Common myeloid progenitor, CD34-positive (primary cell): ENCODE measurements around the gene VIL1.

Experiments used
- CTCF ChIA-PET: fragments of 350-600 bp; sonication (Branson Sonifier 250); formaldehyde crosslinking; loops from one replicate; lab custom pipeline; 2021; ENCODE audit warnings: antibody characterized with exemption; lab: Charles Lee
- POLR2A ChIA-PET: fragments of 350-600 bp; sonication (Branson Sonifier 250); formaldehyde crosslinking; loops from one replicate; lab custom pipeline; 2021; ENCODE audit warnings: antibody characterized with exemption; lab: Charles Lee
- DNase-seq, 3 donors: peaks; one replicate each; pipeline versions ENCODE4 v3.0.0 to v3.0.0-alpha.2; 2013
- H3K27ac ChIP-seq, 2 experiments: 1 replicate in 1 of 2; 2 replicates in 1 of 2; pipeline ENCODE4 v1.7.0; 2013; ENCODE audit warnings: inconsistent platforms in 2 of 2, low read length in 2 of 2, mild to moderate bottlenecking in 2 of 2, low read depth in 1 of 2, moderate library complexity in 1 of 2; ENCODE audit not compliant: severe bottlenecking in 2 of 2, insufficient read depth in 1 of 2, poor library complexity in 1 of 2
- H3K27me3 ChIP-seq, 5 experiments: replicated peaks in 2 of 5; 1 replicate in 3 of 5; 2 replicates in 2 of 5; pipeline versions ENCODE4 v1.6.1 to v1.7.0; 2013; ENCODE audit warnings: low read length in 4 of 5, mild to moderate bottlenecking in 2 of 5, moderate library complexity in 2 of 5, inconsistent platforms in 1 of 5; ENCODE audit not compliant: insufficient read depth in 5 of 5, control insufficient read depth in 4 of 5
- H3K36me3 ChIP-seq, 4 experiments: 1 replicate in 2 of 4; 2 replicates in 2 of 4; pipeline versions ENCODE4 v1.6.1 to v1.7.0; 2013; ENCODE audit warnings: low read length in 3 of 4, control low read depth in 1 of 4, mild to moderate bottlenecking in 1 of 4; ENCODE audit not compliant: control insufficient read depth in 4 of 4, insufficient read depth in 4 of 4
- H3K4me1 ChIP-seq, 4 experiments: 1 replicate in 3 of 4; 2 replicates in 1 of 4; pipeline versions ENCODE4 v1.6.1 to v1.7.1; 2013; ENCODE audit warnings: low read length in 3 of 4, mild to moderate bottlenecking in 3 of 4, control low read depth in 1 of 4, inconsistent platforms in 1 of 4, moderate library complexity in 1 of 4; ENCODE audit not compliant: control insufficient read depth in 4 of 4, insufficient read depth in 4 of 4; ENCODE audit errors: control extremely low read depth in 1 of 4
- H3K4me3 ChIP-seq, 7 experiments: 1 replicate in 4 of 7; 2 replicates in 3 of 7; pipeline versions ENCODE4 v1.5.1 to v1.7.0; 2013; ENCODE audit warnings: mild to moderate bottlenecking in 7 of 7, low read length in 6 of 7, moderate library complexity in 6 of 7, inconsistent platforms in 2 of 7, low read depth in 2 of 7, control low read depth in 1 of 7; ENCODE audit not compliant: insufficient read depth in 4 of 7, control insufficient read depth in 1 of 7; ENCODE audit errors: extremely low read depth in 1 of 7
- H3K9me3 ChIP-seq, 5 experiments: 1 replicate in 4 of 5; 2 replicates in 1 of 5; pipeline versions ENCODE4 v1.6.1 to v1.7.1; 2013; ENCODE audit warnings: low read length in 4 of 5, mild to moderate bottlenecking in 2 of 5, inconsistent platforms in 1 of 5, low read depth in 1 of 5, moderate library complexity in 1 of 5; ENCODE audit not compliant: control insufficient read depth in 4 of 5, insufficient read depth in 2 of 5; ENCODE audit errors: control extremely low read depth in 1 of 5
- WGBS: methylation state at CpG from one replicate; pipeline ENCODE4 v1.1.5; 2013; ENCODE audit not compliant: insufficient coverage; 5-methylcytosine and 5-hydroxymethylcytosine counted together

VIL1 gene

DNA sequence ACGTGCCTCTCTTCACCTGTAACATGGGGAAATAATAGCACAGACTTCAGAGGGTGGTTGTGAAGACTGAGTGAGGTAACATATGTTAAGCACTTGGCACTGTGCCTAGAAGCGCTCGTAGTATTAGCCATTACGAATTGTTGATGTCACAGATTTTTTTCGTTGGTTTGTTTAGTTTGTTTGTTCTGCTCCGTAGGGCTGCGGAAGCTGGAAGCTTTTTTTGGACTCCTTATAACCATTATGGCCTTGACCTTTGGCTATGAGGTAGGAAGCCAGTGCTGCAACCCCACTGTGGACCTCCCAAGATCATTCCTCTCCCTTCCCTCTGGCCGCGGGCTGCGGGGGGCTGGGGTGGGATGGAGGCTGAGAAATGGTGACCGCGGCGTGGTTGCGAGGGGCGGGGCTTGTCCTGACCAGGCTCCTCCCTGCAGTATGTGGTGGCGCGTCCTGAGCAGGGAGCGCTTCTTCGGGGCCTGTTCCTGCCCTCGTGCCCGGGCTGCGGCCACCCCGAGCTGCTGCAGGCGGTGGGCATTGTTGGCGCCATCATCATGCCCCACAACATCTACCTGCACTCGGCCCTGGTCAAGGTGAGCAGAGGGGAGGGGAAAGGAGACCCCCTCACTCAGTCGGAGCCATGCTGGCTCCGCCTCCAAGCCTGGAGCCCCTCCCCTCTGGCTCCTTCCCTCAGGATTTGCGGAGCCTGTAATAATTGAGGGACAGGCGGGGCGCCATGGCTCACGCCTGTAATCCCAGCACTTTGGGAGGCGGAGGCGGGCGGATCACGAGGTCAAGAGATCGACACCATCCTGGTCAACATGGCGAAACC lies 31.3 kb upstream of the VIL1 start:
- Histone ChIP-seq H3K27ac (no peak overlapping the region), H3K36me3 (no peaks in the 10 kb centered on the region), H3K4me3 (peak overlapping the region in 6 of 7 experiments; percentile 20 to 66 (median 52)), H3K9me3 (no peaks in the 10 kb centered on the region), H3K4me1 (peaks cover 0 to 16% (median 11%) of the 10 kb centered on the region in 4 experiments), H3K27me3 (no peaks in the 10 kb centered on the region)
- POLR2A ChIA-PET: no interaction called here
- DNase-seq: peak in 2 of 3 donors; percentile 86 to 89
- 42% methylated on average over 18 of the region's 38 CpGs for WGBS
- CTCF ChIA-PET: interaction anchor here (1.2 to 4.0 kb wide), 3 partner anchors 8 to 92 kb away, joined by 4 to 15 read pairs (median 6); no protein-coding TSS in a partner anchor

DNA sequence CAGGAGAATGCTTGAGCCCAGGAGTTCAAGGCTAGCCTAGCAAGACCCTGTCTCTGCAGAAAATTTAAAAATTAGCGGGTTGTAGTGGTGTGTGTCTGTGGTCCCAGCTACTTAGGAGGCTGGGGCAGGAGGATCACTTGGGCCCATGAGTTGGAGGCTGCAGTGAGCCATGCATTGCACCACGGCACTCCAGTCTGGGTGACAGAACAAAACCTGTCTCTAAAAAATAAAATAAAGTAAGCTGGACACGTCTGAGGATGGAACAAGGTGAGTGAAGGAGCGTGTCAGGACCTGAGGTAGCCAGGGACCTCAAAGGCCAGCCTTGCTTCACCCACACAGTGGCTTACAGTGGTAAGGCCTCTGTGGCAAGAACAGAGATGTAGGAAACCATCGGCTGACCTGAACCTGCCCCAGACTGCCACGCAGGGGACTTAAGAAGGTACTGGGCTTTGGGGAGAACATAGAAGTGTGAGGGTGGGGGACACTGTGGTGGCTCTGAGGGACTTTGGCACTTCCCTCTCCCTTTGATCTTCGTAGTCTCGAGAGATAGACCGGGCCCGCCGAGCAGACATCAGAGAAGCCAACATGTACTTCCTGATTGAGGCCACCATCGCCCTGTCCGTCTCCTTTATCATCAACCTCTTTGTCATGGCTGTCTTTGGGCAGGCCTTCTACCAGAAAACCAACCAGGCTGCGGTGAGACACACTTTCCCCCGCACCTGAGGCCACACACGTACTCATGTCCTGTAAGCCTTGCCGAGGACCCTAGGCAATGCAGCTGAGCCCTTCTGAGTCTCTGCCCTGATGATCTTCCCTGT lies 29.4 kb upstream of the VIL1 start:
- Histone ChIP-seq H3K4me1 (peaks cover 0 to 30% (median 24%) of the 10 kb centered on the region in 4 experiments), H3K27me3 (no peaks in the 10 kb centered on the region), H3K27ac (no peak overlapping the region), H3K36me3 (no peaks in the 10 kb centered on the region), H3K9me3 (no peaks in the 10 kb centered on the region), H3K4me3 (no peak overlapping the region)
- ChIA-PET POLR2A (interaction anchor here (1.0 to 1.4 kb wide), 2 partner anchors 20 to 22 kb away, joined by 3 to 7 read pairs; no protein-coding TSS in a partner anchor), CTCF (interaction anchor here (1.1 to 4.0 kb wide), 3 partner anchors 11 to 94 kb away, joined by 3 to 15 read pairs (median 7); no protein-coding TSS in a partner anchor)
- DNase-seq: no peak
- 96% methylated on average over 13 of the region's 17 CpGs for WGBS

DNA sequence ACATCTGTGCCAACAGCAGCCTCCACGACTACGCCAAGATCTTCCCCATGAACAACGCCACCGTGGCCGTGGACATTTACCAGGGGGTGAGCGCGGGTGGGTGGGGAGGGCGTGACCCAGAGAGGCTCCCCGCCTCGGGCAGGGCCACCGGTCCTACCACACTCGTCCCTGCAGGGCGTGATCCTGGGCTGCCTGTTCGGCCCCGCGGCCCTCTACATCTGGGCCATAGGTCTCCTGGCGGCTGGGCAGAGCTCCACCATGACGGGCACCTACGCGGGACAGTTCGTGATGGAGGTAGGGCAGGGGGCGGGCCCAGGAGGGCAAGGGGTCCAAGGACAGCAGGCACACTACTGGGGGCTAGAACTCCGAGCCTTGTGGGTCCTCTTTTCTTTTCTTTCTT lies 27.7 kb upstream of the VIL1 start:
- Histone ChIP-seq H3K9me3 (no peaks in the 10 kb centered on the region), H3K27ac (no peak overlapping the region), H3K4me3 (no peak overlapping the region), H3K36me3 (no peaks in the 10 kb centered on the region), H3K27me3 (no peaks in the 10 kb centered on the region), H3K4me1 (peaks cover 2 to 43% (median 38%) of the 10 kb centered on the region in 4 experiments)
- WGBS: 96% methylated on average over 20 of the region's 23 CpGs
- ChIA-PET POLR2A (no interaction called here), CTCF (interaction anchor here (0.9 to 3.4 kb wide), 4 partner anchors 8 to 89 kb away, joined by 3 to 17 read pairs (median 6); partner anchors contain the start of genes CATIP and SLC11A1)
- DNase-seq: no peak

DNA sequence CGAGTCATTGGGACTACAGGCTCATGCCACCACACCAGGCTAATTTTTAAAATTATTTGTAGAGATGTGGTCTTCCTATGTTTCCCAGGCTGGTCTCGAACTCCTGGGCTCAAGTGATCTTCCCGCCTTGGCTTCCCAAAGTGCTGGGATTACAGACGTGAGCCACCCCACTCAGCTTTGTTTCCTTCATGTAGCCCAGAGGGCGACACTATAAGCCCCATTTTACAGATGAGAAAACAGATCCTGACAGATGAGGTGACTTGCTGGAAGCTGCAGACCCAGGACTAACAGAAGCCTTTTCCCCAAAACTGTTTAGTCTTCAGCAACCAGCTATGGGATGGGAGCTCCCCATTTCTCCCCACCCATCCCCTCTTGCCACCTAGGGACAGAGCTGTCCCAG lies 26.5 kb upstream of the VIL1 start:
- DNase-seq: no peak
- Histone ChIP-seq H3K27ac (no peak overlapping the region), H3K9me3 (no peaks in the 10 kb centered on the region), H3K4me1 (peaks cover 2 to 49% (median 43%) of the 10 kb centered on the region in 4 experiments), H3K4me3 (no peak overlapping the region), H3K27me3 (no peaks in the 10 kb centered on the region), H3K36me3 (no peaks in the 10 kb centered on the region)
- ChIA-PET POLR2A (interaction anchor here (0.6 kb wide), 1 partner anchor 99 kb away, joined by 4 read pairs; no protein-coding TSS in a partner anchor), CTCF (interaction anchor here (1.2 to 6.1 kb wide), 7 partner anchors 9 to 119 kb away, joined by 4 to 70 read pairs (median 17); partner anchors contain the start of genes AAMP, CATIP, PNKD and SLC11A1)
- 86% methylated on average over 2 of the region's 5 CpGs for WGBS

DNA sequence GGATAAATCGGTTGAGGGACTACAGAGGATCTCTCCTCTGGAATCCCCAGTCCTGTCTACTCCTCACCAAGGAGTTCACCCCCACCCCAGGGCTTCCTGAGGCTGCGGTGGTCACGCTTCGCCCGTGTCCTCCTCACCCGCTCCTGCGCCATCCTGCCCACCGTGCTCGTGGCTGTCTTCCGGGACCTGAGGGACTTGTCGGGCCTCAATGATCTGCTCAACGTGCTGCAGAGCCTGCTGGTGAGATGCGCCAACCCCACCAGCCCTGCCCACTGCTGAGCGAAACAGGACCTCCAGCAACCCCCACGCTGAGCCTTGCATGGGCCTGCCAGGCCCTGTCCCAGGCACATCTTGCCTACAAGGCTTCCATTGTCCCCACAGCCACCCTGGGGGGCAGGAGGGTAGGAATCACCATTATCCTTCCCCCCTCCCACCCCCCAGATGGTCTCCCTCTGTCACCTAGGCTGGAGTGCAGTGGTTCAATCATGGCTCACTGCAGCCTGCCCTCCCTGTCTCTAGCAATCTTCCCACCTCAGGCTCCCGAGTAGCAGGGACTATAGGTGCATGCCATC lies 25.9 kb upstream of the VIL1 start:
- CTCF ChIA-PET: interaction anchor here (1.2 to 6.1 kb wide), 10 partner anchors 10 to 120 kb away, joined by 3 to 70 read pairs (median 16); partner anchors contain the start of genes AAMP, CATIP, PNKD and SLC11A1
- Histone ChIP-seq H3K9me3 (no peaks in the 10 kb centered on the region), H3K36me3 (no peaks in the 10 kb centered on the region), H3K27me3 (no peaks in the 10 kb centered on the region), H3K27ac (no peak overlapping the region), H3K4me1 (peaks cover 2 to 51% (median 43%) of the 10 kb centered on the region in 4 experiments), H3K4me3 (no peak overlapping the region)
- 90% methylated on average over 13 of the region's 16 CpGs for WGBS
- no peak for DNase-seq
- POLR2A ChIA-PET: no interaction called here

DNA sequence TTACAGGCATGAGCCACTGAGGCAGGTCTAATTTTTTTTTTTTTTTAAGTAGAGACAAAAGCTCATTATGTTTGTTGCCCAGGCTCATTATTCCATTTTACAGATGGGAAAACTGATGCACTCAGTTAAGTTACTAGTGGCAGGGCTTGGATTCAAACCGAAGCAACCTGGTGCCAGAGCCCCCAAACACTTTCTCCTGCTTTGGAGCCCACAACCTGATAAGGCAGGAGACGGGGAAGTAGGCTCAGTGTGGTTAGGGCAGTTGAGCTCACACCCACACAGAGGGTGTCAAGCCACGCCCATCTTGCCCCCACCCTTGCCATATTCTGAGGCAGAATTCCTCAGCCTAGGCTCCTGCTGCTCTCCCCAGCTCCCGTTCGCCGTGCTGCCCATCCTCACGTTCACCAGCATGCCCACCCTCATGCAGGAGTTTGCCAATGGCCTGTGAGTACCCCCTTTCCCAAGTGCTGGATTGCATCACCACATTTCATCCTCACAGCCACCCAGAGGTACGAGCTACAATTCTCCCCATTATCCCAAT lies 25.1 kb upstream of the VIL1 start:
- WGBS: 43% methylated on average over 7 of the region's 8 CpGs
- Histone ChIP-seq H3K4me1 (peaks cover 2 to 58% (median 50%) of the 10 kb centered on the region in 4 experiments), H3K27me3 (no peaks in the 10 kb centered on the region), H3K4me3 (no peak overlapping the region), H3K36me3 (no peaks in the 10 kb centered on the region), H3K27ac (peak overlapping the region in 1 of 2 experiments; percentile 39), H3K9me3 (no peaks in the 10 kb centered on the region)
- CTCF ChIA-PET: interaction anchor here (0.6 to 6.1 kb wide), 16 partner anchors 10 to 134 kb away, joined by 3 to 70 read pairs (median 6); partner anchors contain the start of genes AAMP, CATIP, PNKD and SLC11A1
- peak in 2 of 3 donors; percentile 65 to 74 for DNase-seq
- POLR2A ChIA-PET: interaction anchor here (1.0 to 1.2 kb wide), 2 partner anchors 25 to 27 kb away, joined by 4 to 6 read pairs; no protein-coding TSS in a partner anchor
